ENCODE measurements around the gene AIG1.

DNA sequence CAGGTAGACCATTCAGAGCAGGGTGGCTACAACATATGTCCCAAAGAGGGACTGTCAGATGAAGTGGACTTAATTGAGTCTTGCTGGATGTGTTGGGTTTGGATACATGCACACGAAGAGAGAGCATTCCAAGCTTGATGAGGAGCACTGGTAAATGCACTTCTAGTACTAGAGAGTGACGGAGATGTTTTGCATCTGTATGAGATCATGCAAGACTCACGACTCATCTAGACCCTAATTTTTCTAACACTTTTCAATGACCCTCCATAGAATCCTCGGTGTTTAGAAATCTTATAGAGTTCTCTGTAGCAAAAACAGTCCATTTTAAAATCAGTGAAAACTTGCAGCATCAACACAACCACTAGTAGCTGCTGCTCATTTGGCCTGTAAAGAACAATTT lies 4.8 kb upstream of the AIG1 start:
- TF ChIP-seq, protein P1, sequence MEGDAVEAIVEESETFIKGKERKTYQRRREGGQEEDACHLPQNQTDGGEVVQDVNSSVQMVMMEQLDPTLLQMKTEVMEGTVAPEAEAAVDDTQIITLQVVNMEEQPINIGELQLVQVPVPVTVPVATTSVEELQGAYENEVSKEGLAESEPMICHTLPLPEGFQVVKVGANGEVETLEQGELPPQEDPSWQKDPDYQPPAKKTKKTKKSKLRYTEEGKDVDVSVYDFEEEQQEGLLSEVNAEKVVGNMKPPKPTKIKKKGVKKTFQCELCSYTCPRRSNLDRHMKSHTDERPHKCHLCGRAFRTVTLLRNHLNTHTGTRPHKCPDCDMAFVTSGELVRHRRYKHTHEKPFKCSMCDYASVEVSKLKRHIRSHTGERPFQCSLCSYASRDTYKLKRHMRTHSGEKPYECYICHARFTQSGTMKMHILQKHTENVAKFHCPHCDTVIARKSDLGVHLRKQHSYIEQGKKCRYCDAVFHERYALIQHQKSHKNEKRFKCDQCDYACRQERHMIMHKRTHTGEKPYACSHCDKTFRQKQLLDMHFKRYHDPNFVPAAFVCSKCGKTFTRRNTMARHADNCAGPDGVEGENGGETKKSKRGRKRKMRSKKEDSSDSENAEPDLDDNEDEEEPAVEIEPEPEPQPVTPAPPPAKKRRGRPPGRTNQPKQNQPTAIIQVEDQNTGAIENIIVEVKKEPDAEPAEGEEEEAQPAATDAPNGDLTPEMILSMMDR (IDR thresholded peaks at IDR 0.05; ENCODE audit: insufficient read depth, low read depth, low read length) = no peak
- TF ChIP-seq EZH2 (IDR thresholded peaks at IDR 0.05; ENCODE audit: insufficient read depth, low read length) = no peak
